ENCODE results near the gene KIRREL3. TPM values are rescaled to one million over a fixed set of nuclear protein-coding genes. Genes with fewer than 3 reads are reported as not detected.

The KIRREL3 gene
- polyA plus RNA-seq, 2 of the 4 experiments (the other 2 are of a cell fraction): 3.0 to 11.0 TPM

GRCh38 chr11:126408496-126408895 is 592.1 kb downstream of the KIRREL3 start:
- no peak for DNase-seq (ENCODE audit: low read depth in 1 of 2, low spot score in 1 of 2)
- ATAC-seq: no peak
- Histone ChIP-seq H3K4me1 (peaks cover 3% of the 10 kb centered on the region; the same call in 1 of the 3 replicates), H3K4me2 (no peak overlapping the region), H3K9me3 (no peaks in the 10 kb centered on the region), H3K27ac (no peak overlapping the region), H3K4me3 (no peak overlapping the region)
- WGBS (ENCODE audit: missing lambda C conversion rate): 88% methylated on average over 6 of the region's 12 CpGs
- POLR2A ChIA-PET: no interaction called here
- FAIRE-seq: no peak
- TF ChIP-seq ZSCAN20 (CRISPR knock-in tag; IDR thresholded peaks at IDR 0.05): no peak
- TF ChIP-seq NPAS2 (CRISPR knock-in tag; IDR thresholded peaks at IDR 0.05; ENCODE audit: borderline replicate concordance): no peak
- no peak for TF ChIP-seq ZFP36 (IDR thresholded peaks at IDR 0.05; ENCODE audit: borderline replicate concordance, partially characterized antibody)
- no peak for TF ChIP-seq JUN (IDR thresholded peaks at IDR 0.05)
- CTCF ChIA-PET: interaction anchor here (0.7 to 1.0 kb wide), 2 partner anchors 33 to 98 kb away, joined by 3 read pairs; no protein-coding TSS in a partner anchor

GRCh38 chr11:126407682-126408288 is 592.8 kb downstream of the KIRREL3 start:
- FAIRE-seq: no peak
- TF ChIP-seq NR3C1 (IDR thresholded peaks at IDR 0.05) (no peak), RARB (CRISPR knock-in tag; IDR thresholded peaks at IDR 0.05) (no peak), NPAS2 (CRISPR knock-in tag; IDR thresholded peaks at IDR 0.05; ENCODE audit: borderline replicate concordance) (no peak), BHLHE40 (IDR thresholded peaks at IDR 0.05; ENCODE audit: low read depth, low read length) (no peak), BCL3 (IDR thresholded peaks at IDR 0.05) (no peak), RCOR1 (IDR thresholded peaks at IDR 0.05; ENCODE audit: low read depth, low read length) (no peak), ESRRA (IDR thresholded peaks at IDR 0.05; ENCODE audit: borderline replicate concordance, low read length) (no peak)
- CTCF ChIA-PET: interaction anchor here (1.0 kb wide), 1 partner anchor 97 kb away, joined by 3 read pairs; no protein-coding TSS in a partner anchor

GRCh38 chr11:126407101-126407521 is 593.5 kb downstream of the KIRREL3 start:
- no peak for ATAC-seq

More at GRCh38 chr11:126407682-126408288, 592.8 kb downstream of the KIRREL3 start:
- Histone ChIP-seq H3K4me2 (no peak overlapping the region), H3K4me3 (no peak overlapping the region), H3K27ac (no peak overlapping the region), H3K9me3 (no peaks in the 10 kb centered on the region), H3K4me1 (peaks cover 9% of the 10 kb centered on the region; the same call in 2 of the 3 replicates)
- 87% methylated on average over 3 of the region's 15 CpGs for WGBS (ENCODE audit: missing lambda C conversion rate)
- DNase-seq (ENCODE audit: low read depth in 1 of 2, low spot score in 1 of 2): no peak
- ATAC-seq: no peak
- POLR2A ChIA-PET: no interaction called here

More at GRCh38 chr11:126407101-126407521, 593.5 kb downstream of the KIRREL3 start:
- 92% methylated on average over 12 of the region's 12 CpGs for WGBS (ENCODE audit: missing lambda C conversion rate)
- FAIRE-seq (no peak), DNase-seq (ENCODE audit: low read depth in 1 of 2, low spot score in 1 of 2) (no peak)
- H3K4me3 ChIP-seq: no peak overlapping the region
- H3K9me3 ChIP-seq: no peaks in the 10 kb centered on the region
- no peak overlapping the region for H3K4me2 ChIP-seq
- H3K4me1 ChIP-seq: peaks cover 11% of the 10 kb centered on the region; the same call in 2 of the 3 replicates
- ChIA-PET CTCF (no interaction called here), POLR2A (no interaction called here)
- no peak overlapping the region for H3K27ac ChIP-seq
- TF ChIP-seq EHF (CRISPR knock-in tag; IDR thresholded peaks at IDR 0.05): no peak
- no peak for TF ChIP-seq HOXA7 (CRISPR knock-in tag; IDR thresholded peaks at IDR 0.05)
- no peak for TF ChIP-seq USF2 (IDR thresholded peaks at IDR 0.05)
- no peak for TF ChIP-seq CBX8 (IDR thresholded peaks at IDR 0.05)
- no peak for TF ChIP-seq PBX3 (IDR thresholded peaks at IDR 0.05)
- no peak for TF ChIP-seq FOSL2 (IDR thresholded peaks at IDR 0.05)
- no peak for TF ChIP-seq FOSL2 (CRISPR knock-in tag; IDR thresholded peaks at IDR 0.05)
- TF ChIP-seq MAX (IDR thresholded peaks at IDR 0.05): no peak
- no peak for TF ChIP-seq TFCP2L1 (CRISPR knock-in tag; IDR thresholded peaks at IDR 0.05)
- TF ChIP-seq ATOH8 (CRISPR knock-in tag; IDR thresholded peaks at IDR 0.05; ENCODE audit: low read depth): no peak
- no peak for TF ChIP-seq HEYL (CRISPR knock-in tag; IDR thresholded peaks at IDR 0.05)
- TF ChIP-seq TP53 (CRISPR knock-in tag; IDR thresholded peaks at IDR 0.05): no peak
- TF ChIP-seq ZC3H11A (IDR thresholded peaks at IDR 0.05): no peak
- no peak for TF ChIP-seq BHLHE40 (IDR thresholded peaks at IDR 0.05; ENCODE audit: low read depth, low read length)
- TF ChIP-seq CHD4 (IDR thresholded peaks at IDR 0.05; ENCODE audit: borderline replicate concordance): no peak
- no peak for TF ChIP-seq BCL3 (IDR thresholded peaks at IDR 0.05)
- TF ChIP-seq JUNB (IDR thresholded peaks at IDR 0.05): no peak
- no peak for TF ChIP-seq HOXB13 (CRISPR knock-in tag; IDR thresholded peaks at IDR 0.05; ENCODE audit: low read depth)
- no peak for TF ChIP-seq SREBF2 (IDR thresholded peaks at IDR 0.05)
- no peak for TF ChIP-seq RAD21 (conservative IDR thresholded peaks at IDR 0.05 in 1 of 2, IDR thresholded peaks at IDR 0.05 in 1 of 2)

Data from A549 (cell line).